ENCODE data around the gene MGAT4A. TPM values are rescaled to one million over a fixed set of nuclear protein-coding genes. Genes with fewer than 3 reads are reported as not detected.
A peak's percentile ranks its signal among the peaks of the same experiment; 100 is the strongest.

The MGAT4A gene
- total and polyA plus RNA-seq, 10 of the 15 experiments (the other 5 are each of a cell fraction or from before 2014, with no cell fraction given): 4.3 to 23.4 (median 13.6) TPM

DNA sequence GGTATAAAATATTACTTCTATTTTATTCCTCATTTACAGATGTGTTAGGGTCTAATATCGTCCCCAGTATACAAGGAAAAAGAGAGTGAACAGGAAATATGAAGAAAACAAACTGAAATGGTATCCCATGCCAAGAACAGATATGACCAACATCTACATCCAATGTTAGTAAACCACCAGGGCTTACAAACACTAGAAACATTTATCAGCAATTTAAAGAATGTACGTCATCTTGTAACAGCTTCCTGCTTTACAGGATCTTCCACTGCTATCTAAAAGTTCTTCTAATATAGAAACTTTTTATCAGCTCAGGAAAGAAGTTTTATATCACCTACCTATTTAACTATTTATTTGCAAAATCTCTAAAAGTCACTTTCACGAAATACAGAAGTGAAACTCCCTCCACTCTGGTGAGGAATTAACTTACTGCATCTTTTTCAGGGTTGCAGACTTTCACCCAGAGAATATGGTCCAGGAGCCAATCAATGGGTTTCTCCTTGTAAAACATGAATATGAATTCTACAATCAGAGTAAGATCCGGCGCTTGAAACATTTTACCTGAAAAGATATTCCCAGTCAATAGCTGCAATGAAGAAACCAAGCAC lies 87.3 kb downstream of the MGAT4A start:
- peak; percentile 48; the same call in 2 of the 3 replicates for ATAC-seq
- Histone ChIP-seq H3K4me2 (ENCODE audit: control insufficient read depth, insufficient read depth) (no peak overlapping the region), H3K79me2 (ENCODE audit: control insufficient read depth, insufficient read depth, low read length) (no peaks in the 10 kb centered on the region), H3K9me3 (replicated peaks; ENCODE audit: control insufficient read depth, insufficient read depth, low read length) (no peaks in the 10 kb centered on the region), H4K20me1 (ENCODE audit: control insufficient read depth, insufficient read depth) (no peaks in the 10 kb centered on the region), H2AFZ (ENCODE audit: control insufficient read depth, low read depth, low read length) (no peak overlapping the region), H3K9ac (ENCODE audit: control insufficient read depth, insufficient read depth, low read length) (no peak overlapping the region), H3K4me1 (ENCODE audit: control insufficient read depth, insufficient read depth, low read length) (no peaks in the 10 kb centered on the region; the same call in 1 of the 2 replicates), H3K27ac (ENCODE audit: control insufficient read depth, insufficient read depth) (no peak overlapping the region), H3K27me3 (replicated peaks in 1 of 2; ENCODE audit: control insufficient read depth in 2 of 2, insufficient read depth in 2 of 2, low read length in 1 of 2) (no peaks in the 10 kb centered on the region), H3K36me3 (ENCODE audit: control insufficient read depth in 2 of 2, insufficient read depth in 2 of 2, low read length in 1 of 2) (no peaks in the 10 kb centered on the region), H3K4me3 (no peak overlapping the region)
- in situ Hi-C loops (cut with MboI): no loop called here
- POLR2A ChIA-PET: no interaction called here
- DNase-seq (ENCODE audit: low read depth, low spot score): no peak
- CTCF ChIA-PET: interaction anchor here (1.4 kb wide), 1 partner anchor 423 kb away, joined by 3 read pairs; no protein-coding TSS in a partner anchor
- peak; percentile 93 for FAIRE-seq
- WGBS (ENCODE audit: insufficient coverage, insufficient replicate concordance, low lambda C conversion rate, missing lambda C conversion rate): 64% methylated on average over 5 of the region's 5 CpGs
- no TSS peak for BruUV-seq (replicated peaks)
- intact Hi-C loops (cut with micrococcal nuclease; ENCODE audit: unreplicated experiment): loop anchor here (10.0 kb wide), 1 partner anchor 511 kb away; the partner anchor contains the start of genes LIPT1 and TSGA10
- no peak for TF ChIP-seq SMC3 (IDR thresholded peaks at IDR 0.05; ENCODE audit: borderline replicate concordance, low read length)
- peak; percentile 87 for TF ChIP-seq SPI1 (IDR thresholded peaks at IDR 0.05; ENCODE audit: borderline replicate concordance, insufficient read depth, low read depth, low read length)
- TF ChIP-seq KAT2A (conservative IDR thresholded peaks at IDR 0.05; ENCODE audit: control insufficient read depth, low read depth, low read length): no peak
- no peak for TF ChIP-seq FOXK2 (IDR thresholded peaks at IDR 0.05)
- TF ChIP-seq ZZZ3 (IDR thresholded peaks at IDR 0.05; ENCODE audit: control insufficient read depth, insufficient read length, low read depth): no peak
- SMC1A ChIA-PET (ENCODE audit: uncharacterized antibody, unreplicated experiment): interaction anchor here (0.8 kb wide), 1 partner anchor 9 kb away, joined by 3 read pairs; no protein-coding TSS in a partner anchor
- RAD21 ChIA-PET (ENCODE audit: unreplicated experiment): interaction anchor here (0.9 kb wide), 1 partner anchor 194 kb away, joined by 3 read pairs; no protein-coding TSS in a partner anchor

All from GM12878 (cell line).